ENCODE data around the gene TPM1. TPM values are rescaled to one million over a fixed set of nuclear protein-coding genes. Genes with fewer than 3 reads are reported as not detected.
"Not testable (repeated sequence)": the region's sequence is repeated elsewhere in the genome, so short reads cannot be mapped to it uniquely, and the experiment has no call there.

TPM1 gene
- total RNA-seq, 1 experiment from 2014 or later, result 174 TPM

GRCh38 chr15:63103416-63103815, 60.9 kb downstream of the TPM1 start:
- no peak overlapping the region for H2AFZ ChIP-seq
- no peaks in the 10 kb centered on the region for H4K20me1 ChIP-seq (ENCODE audit: insufficient read depth)
- DNase-seq, result no peak
- no peak overlapping the region for H3K27ac ChIP-seq
- no peaks in the 10 kb centered on the region for H3K9me3 ChIP-seq (ENCODE audit: insufficient read depth, low read depth)
- H3K79me2 ChIP-seq (ENCODE audit: low read depth), result no peaks in the 10 kb centered on the region
- no peak overlapping the region for H3K4me3 ChIP-seq
- peaks cover 4% of the 10 kb centered on the region; the same call in 1 of the 2 replicates for H3K4me1 ChIP-seq (replicated peaks; ENCODE audit: insufficient read depth)
- H3F3A ChIP-seq (ENCODE audit: insufficient read depth, low read depth), result peaks cover 11% of the 10 kb centered on the region
- no peaks in the 10 kb centered on the region for H3K27me3 ChIP-seq (ENCODE audit: insufficient read depth, low read depth)
- no peaks in the 10 kb centered on the region for H3K36me3 ChIP-seq (ENCODE audit: low read depth)
- ChIA-PET POLR2A (ENCODE audit: unreplicated experiment) (no interaction called here), CTCF (no interaction called here)
- no peak overlapping the region for H3K4me2 ChIP-seq
- TF ChIP-seq EZH2 (IDR thresholded peaks at IDR 0.05; ENCODE audit: low read depth) (no peak), CTCF (conservative IDR thresholded peaks at IDR 0.05) (no peak)
- no peaks in the 10 kb centered on the region for H3K9me2 ChIP-seq (ENCODE audit: insufficient read depth)
- intact Hi-C loops (cut with micrococcal nuclease; ENCODE audit: unreplicated experiment), result no loop called here
- BruUV-seq (replicated peaks), result no TSS peak

- TF ChIP-seq CTCF (conservative IDR thresholded peaks at IDR 0.05) (no peak), EZH2 (IDR thresholded peaks at IDR 0.05; ENCODE audit: low read depth) (no peak)
- Histone ChIP-seq H3K4me1 (replicated peaks; ENCODE audit: insufficient read depth) (peaks cover 8% of the 10 kb centered on the region; the same call in 1 of the 2 replicates), H3K79me2 (ENCODE audit: low read depth) (no peaks in the 10 kb centered on the region), H3K9me2 (ENCODE audit: insufficient read depth) (no peaks in the 10 kb centered on the region), H3K36me3 (ENCODE audit: low read depth) (no peaks in the 10 kb centered on the region), H4K20me1 (ENCODE audit: insufficient read depth) (no peaks in the 10 kb centered on the region), H3K4me2 (no peak overlapping the region), H3K4me3 (no peak overlapping the region), H3K9me3 (ENCODE audit: insufficient read depth, low read depth) (no peaks in the 10 kb centered on the region), H3K27ac (no peak overlapping the region), H3K27me3 (ENCODE audit: insufficient read depth, low read depth) (no peaks in the 10 kb centered on the region), H3F3A (ENCODE audit: insufficient read depth, low read depth) (peaks cover 12% of the 10 kb centered on the region), H2AFZ (no peak overlapping the region)
- intact Hi-C loops (cut with micrococcal nuclease; ENCODE audit: unreplicated experiment), result no loop called here
- CTCF ChIA-PET, result no interaction called here
- BruUV-seq (replicated peaks), result no TSS peak
- POLR2A ChIA-PET (ENCODE audit: unreplicated experiment), result interaction anchor here (0.6 kb wide), 1 partner anchor 53 kb away, joined by 3 read pairs; the partner anchor contains the start of gene RPS27L
- DNase-seq, result no peak
Observed at GRCh38 chr15:63104727-63105126, 62.2 kb downstream of the TPM1 start.

- H3K4me3 ChIP-seq; H3K9me2 ChIP-seq (ENCODE audit: insufficient read depth); CTCF ChIA-PET; H3K27ac ChIP-seq; DNase-seq; H4K20me1 ChIP-seq (ENCODE audit: insufficient read depth); H3K27me3 ChIP-seq (ENCODE audit: insufficient read depth, low read depth); H3K9me3 ChIP-seq (ENCODE audit: insufficient read depth, low read depth); H3K4me1 ChIP-seq (replicated peaks; ENCODE audit: insufficient read depth); H3K36me3 ChIP-seq (ENCODE audit: low read depth); intact Hi-C loops (cut with micrococcal nuclease; ENCODE audit: unreplicated experiment); BruUV-seq (replicated peaks); H2AFZ ChIP-seq; H3K79me2 ChIP-seq (ENCODE audit: low read depth); H3K4me2 ChIP-seq: not testable (repeated sequence)
- POLR2A ChIA-PET (ENCODE audit: unreplicated experiment), result interaction anchor here (0.6 kb wide), 1 partner anchor 52 kb away, joined by 3 read pairs; the partner anchor contains the start of gene RPS27L
- peaks cover 12% of the 10 kb centered on the region for H3F3A ChIP-seq (ENCODE audit: insufficient read depth, low read depth)
Observed at GRCh38 chr15:63105354-63105753, 62.8 kb downstream of the TPM1 start.

All from PC-9 (cell line).